SK-N-MC (cell line): ENCODE measurements around the gene SH3PXD2A.

ENCODE experiments used
- EZH2 ChIP-seq: fragments of 200-600 bp; sonication (generic); IDR thresholded peaks from one replicate; pipeline ENCODE4 v1.6.1; 2017; ENCODE audit warnings: antibody characterized with exemption
- POLR2AphosphoS5 ChIP-seq: IDR thresholded peaks from 2 replicates; pipeline ENCODE4 v1.6.1; 2012; ENCODE audit warnings: mild to moderate bottlenecking, low read depth, low read length, borderline replicate concordance

DNA sequence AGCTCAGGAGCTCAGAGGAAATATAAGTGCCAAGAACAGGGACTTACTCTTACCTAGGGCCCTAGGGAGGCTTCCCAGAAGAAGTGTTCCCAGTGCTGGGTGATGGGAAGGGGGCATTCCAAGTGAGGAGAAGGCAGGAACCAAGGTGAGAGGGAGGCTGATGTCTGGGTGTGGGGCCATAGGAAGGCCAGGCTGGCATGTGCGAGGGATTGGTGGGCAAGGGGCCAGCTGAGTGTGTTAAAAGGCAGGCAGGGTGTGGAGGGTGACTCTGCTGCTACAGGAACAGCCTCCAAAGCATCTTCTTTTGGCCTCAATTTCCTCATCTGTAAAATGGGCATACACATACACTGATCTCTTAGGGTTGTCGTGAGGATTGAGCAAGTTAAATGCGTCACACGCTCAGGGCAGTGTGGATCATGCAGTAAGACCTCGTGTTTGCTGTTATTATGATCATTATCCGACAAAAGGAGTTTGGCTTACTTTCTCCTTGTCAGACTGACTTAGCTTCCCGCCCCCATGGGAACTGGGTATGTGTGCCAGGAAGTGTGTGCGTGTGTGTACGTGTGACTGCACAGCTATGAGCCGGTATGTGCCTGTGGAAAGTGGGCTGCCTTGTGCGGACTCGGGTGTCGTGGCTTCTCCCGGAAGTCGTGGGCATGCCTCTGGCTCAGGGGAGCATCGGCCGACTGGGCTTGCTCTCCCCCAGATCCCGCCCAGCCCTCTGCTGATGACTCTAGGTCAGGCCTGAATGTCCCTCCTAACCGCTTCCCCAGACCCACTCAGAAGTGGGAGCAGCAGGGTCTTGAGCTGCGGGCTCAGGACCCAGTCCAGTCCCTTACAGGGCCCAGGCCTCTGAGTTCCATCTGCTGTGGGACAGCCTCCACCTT is 302.3 kb downstream of the SH3PXD2A start:
- TF ChIP-seq POLR2AphosphoS5 = no peak
- no peak for TF ChIP-seq EZH2
